ENCODE results near the gene RNF34.

RNF34 gene

DNA sequence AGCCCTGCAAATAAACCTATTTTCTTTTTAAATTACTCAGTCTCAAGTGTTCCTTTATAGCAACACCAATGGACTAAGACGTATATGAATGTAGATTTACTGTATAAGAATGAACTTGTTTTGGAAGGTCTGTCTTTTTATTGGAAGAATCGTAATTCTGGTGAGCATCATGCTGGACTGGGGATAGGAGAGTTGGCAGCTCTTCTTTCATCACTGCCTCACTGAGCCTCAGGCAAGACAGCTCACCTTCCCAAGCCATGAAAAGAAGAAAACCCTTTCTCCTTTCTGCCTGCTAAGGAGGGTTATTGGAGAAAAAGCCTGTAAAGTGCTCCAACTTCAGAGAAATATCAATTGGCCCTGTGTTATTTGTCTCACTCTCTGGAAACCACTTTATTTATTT lies 9.1 kb upstream of the RNF34 start:
- no peak for TF ChIP-seq EZH2phosphoT487 (conservative IDR thresholded peaks at IDR 0.05; ENCODE audit: low read length)
- H3K9ac ChIP-seq (ENCODE audit: low read length), result no peak overlapping the region
- no peak overlapping the region for H3K4me2 ChIP-seq (ENCODE audit: low read depth, low read length, poor library complexity, severe bottlenecking)
- H3K4me3 ChIP-seq (ENCODE audit: insufficient read depth, low read length, poor library complexity, severe bottlenecking), result no peak overlapping the region
- H3K9me3 ChIP-seq (ENCODE audit: insufficient read depth, low read length), result no peaks in the 10 kb centered on the region
- no peaks in the 10 kb centered on the region for H4K20me1 ChIP-seq (ENCODE audit: low read depth, low read length)
- H3K27me3 ChIP-seq (ENCODE audit: low read length), result no peaks in the 10 kb centered on the region
- H3K9me2 ChIP-seq (replicated peaks; ENCODE audit: insufficient read depth, low read length), result no peaks in the 10 kb centered on the region
- no peaks in the 10 kb centered on the region for H3K36me3 ChIP-seq (ENCODE audit: low read length)
- no peak overlapping the region for H2AFZ ChIP-seq (ENCODE audit: low read depth, low read length, severe bottlenecking)
- H3K79me2 ChIP-seq (ENCODE audit: insufficient read depth, low read length), result no peaks in the 10 kb centered on the region
- no peak overlapping the region for H3K27ac ChIP-seq (ENCODE audit: low read depth, low read length)
- H3F3A ChIP-seq (ENCODE audit: insufficient read depth), result no peaks in the 10 kb centered on the region

DNA sequence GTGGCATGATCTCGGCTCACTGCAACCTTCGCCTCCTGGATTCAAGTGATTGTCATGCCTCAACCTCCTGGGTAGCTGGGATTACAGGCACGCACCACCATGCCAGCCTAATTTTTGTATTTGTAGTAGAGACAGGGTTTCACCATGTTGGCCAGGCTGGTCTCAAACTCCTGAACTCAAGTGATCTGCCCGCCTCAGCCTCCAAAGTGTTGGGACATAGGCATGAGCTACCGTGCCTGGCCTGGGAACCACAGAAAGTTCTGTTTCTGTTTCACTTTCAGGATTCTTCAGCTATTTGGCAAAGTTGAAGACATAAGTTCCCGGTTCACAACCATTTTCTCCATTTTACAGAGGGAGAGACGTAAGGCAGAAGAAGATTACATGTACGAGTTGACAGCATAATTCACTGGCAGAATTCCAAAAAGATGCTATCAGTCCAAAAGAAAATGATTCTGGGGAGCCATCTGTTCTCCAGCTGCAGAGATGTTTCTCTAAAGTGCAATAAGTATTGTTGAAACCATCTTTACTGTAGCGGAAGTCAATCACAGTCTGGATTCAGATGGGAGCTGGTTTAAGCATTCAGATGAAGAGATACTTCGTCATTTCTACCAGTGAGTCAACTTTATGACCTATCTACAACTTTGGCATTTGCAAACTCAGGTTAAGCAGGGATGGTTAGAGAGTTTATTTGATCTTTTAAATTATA lies 8.1 kb upstream of the RNF34 start:
- Histone ChIP-seq H3K9me3 (ENCODE audit: insufficient read depth, low read length) (no peaks in the 10 kb centered on the region), H3F3A (ENCODE audit: insufficient read depth) (no peaks in the 10 kb centered on the region), H3K4me2 (ENCODE audit: low read depth, low read length, poor library complexity, severe bottlenecking) (no peak overlapping the region), H3K9ac (ENCODE audit: low read length) (no peak overlapping the region), H3K27me3 (ENCODE audit: low read length) (no peaks in the 10 kb centered on the region), H4K20me1 (ENCODE audit: low read depth, low read length) (no peaks in the 10 kb centered on the region), H3K4me3 (ENCODE audit: insufficient read depth, low read length, poor library complexity, severe bottlenecking) (no peak overlapping the region), H3K9me2 (replicated peaks; ENCODE audit: insufficient read depth, low read length) (no peaks in the 10 kb centered on the region), H3K36me3 (ENCODE audit: low read length) (no peaks in the 10 kb centered on the region), H2AFZ (ENCODE audit: low read depth, low read length, severe bottlenecking) (no peak overlapping the region), H3K27ac (ENCODE audit: low read depth, low read length) (no peak overlapping the region), H3K79me2 (ENCODE audit: insufficient read depth, low read length) (no peaks in the 10 kb centered on the region)
- TF ChIP-seq, protein P1, sequence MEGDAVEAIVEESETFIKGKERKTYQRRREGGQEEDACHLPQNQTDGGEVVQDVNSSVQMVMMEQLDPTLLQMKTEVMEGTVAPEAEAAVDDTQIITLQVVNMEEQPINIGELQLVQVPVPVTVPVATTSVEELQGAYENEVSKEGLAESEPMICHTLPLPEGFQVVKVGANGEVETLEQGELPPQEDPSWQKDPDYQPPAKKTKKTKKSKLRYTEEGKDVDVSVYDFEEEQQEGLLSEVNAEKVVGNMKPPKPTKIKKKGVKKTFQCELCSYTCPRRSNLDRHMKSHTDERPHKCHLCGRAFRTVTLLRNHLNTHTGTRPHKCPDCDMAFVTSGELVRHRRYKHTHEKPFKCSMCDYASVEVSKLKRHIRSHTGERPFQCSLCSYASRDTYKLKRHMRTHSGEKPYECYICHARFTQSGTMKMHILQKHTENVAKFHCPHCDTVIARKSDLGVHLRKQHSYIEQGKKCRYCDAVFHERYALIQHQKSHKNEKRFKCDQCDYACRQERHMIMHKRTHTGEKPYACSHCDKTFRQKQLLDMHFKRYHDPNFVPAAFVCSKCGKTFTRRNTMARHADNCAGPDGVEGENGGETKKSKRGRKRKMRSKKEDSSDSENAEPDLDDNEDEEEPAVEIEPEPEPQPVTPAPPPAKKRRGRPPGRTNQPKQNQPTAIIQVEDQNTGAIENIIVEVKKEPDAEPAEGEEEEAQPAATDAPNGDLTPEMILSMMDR (IDR thresholded peaks at IDR 0.05; ENCODE audit: insufficient read depth, low read length, poor library complexity, severe bottlenecking), result no peak

DNA sequence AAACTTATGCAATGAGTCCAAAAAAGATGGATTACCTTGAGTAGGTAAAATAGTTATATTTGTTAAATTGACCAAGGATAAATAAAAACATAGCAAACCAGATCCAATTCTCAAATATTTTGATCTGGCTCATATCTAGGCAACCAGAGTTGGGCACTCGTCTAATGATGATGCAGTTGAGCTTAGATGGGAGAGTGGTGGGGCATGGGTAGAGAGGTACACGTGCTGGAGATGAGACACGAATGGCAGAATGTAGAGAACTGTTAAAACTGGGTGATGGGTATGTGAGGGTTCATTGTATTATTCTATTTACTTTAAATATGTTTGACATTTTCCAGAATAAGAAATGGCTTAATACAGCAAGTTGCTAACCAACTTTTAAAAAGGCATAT lies 7.6 kb upstream of the RNF34 start:
- no peak overlapping the region for H3K4me2 ChIP-seq (ENCODE audit: low read depth, low read length, poor library complexity, severe bottlenecking)
- H3K27ac ChIP-seq (ENCODE audit: low read depth, low read length), result no peak overlapping the region
- H3K36me3 ChIP-seq (ENCODE audit: low read length), result no peaks in the 10 kb centered on the region
- TF ChIP-seq, protein P1 (IDR thresholded peaks at IDR 0.05; ENCODE audit: insufficient read depth, low read length, poor library complexity, severe bottlenecking), result no peak
- TF ChIP-seq EZH2phosphoT487 (conservative IDR thresholded peaks at IDR 0.05; ENCODE audit: low read length), result no peak
- H3K79me2 ChIP-seq (ENCODE audit: insufficient read depth, low read length), result no peaks in the 10 kb centered on the region
- H4K20me1 ChIP-seq (ENCODE audit: low read depth, low read length), result no peaks in the 10 kb centered on the region
- H2AFZ ChIP-seq (ENCODE audit: low read depth, low read length, severe bottlenecking), result no peak overlapping the region
- H3K9me3 ChIP-seq (ENCODE audit: insufficient read depth, low read length), result no peaks in the 10 kb centered on the region
- no peaks in the 10 kb centered on the region for H3F3A ChIP-seq (ENCODE audit: insufficient read depth)
- H3K4me3 ChIP-seq (ENCODE audit: insufficient read depth, low read length, poor library complexity, severe bottlenecking), result no peak overlapping the region
- H3K9ac ChIP-seq (ENCODE audit: low read length), result no peak overlapping the region
- H3K27me3 ChIP-seq (ENCODE audit: low read length), result no peaks in the 10 kb centered on the region
- H3K9me2 ChIP-seq (replicated peaks; ENCODE audit: insufficient read depth, low read length), result no peaks in the 10 kb centered on the region

DNA sequence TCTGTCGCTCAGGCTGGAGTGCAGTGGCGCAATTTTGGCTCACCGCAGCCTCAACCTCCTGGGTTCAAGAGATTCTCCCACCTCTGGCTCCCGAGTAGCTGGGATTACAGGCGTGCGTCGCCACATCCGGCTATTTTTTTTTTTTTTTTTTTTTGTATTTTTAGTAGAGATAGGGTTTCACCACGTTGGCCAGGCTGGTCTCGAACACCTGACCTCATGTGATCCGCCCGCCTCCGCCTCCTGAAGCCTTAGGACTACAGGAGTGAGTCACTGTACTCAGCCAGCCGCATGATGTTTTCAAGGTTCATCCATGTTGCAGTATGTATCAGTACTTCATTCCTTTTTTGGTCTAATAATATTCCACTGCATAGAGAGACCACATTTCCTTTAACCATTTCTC lies 2.4 kb upstream of the RNF34 start:
- H3K9ac ChIP-seq (ENCODE audit: low read length), result no peak overlapping the region
- H3K27me3 ChIP-seq (ENCODE audit: low read length), result no peaks in the 10 kb centered on the region
- H3K9me3 ChIP-seq (ENCODE audit: insufficient read depth, low read length), result no peaks in the 10 kb centered on the region
- peaks cover 11% of the 10 kb centered on the region; the same call in 1 of the 2 replicates for H4K20me1 ChIP-seq (ENCODE audit: low read depth, low read length)
- H3K27ac ChIP-seq (ENCODE audit: low read depth, low read length), result no peak overlapping the region
- peaks cover 7% of the 10 kb centered on the region for H3F3A ChIP-seq (ENCODE audit: insufficient read depth)
- H3K4me2 ChIP-seq (ENCODE audit: low read depth, low read length, poor library complexity, severe bottlenecking), result no peak overlapping the region
- no peaks in the 10 kb centered on the region for H3K9me2 ChIP-seq (replicated peaks; ENCODE audit: insufficient read depth, low read length)
- peaks cover 25% of the 10 kb centered on the region for H3K79me2 ChIP-seq (ENCODE audit: insufficient read depth, low read length)
- no peak overlapping the region for H3K4me3 ChIP-seq (ENCODE audit: insufficient read depth, low read length, poor library complexity, severe bottlenecking)
- no peak overlapping the region for H2AFZ ChIP-seq (ENCODE audit: low read depth, low read length, severe bottlenecking)
- H3K36me3 ChIP-seq (ENCODE audit: low read length), result peaks cover 1% of the 10 kb centered on the region; the same call in 1 of the 2 replicates
- TF ChIP-seq, protein P1 (IDR thresholded peaks at IDR 0.05; ENCODE audit: insufficient read depth, low read length, poor library complexity, severe bottlenecking), result no peak
- no peak for TF ChIP-seq EZH2phosphoT487 (conservative IDR thresholded peaks at IDR 0.05; ENCODE audit: low read length)

Measured in SU-DHL-6 (cell line).